Neuronal stem cell (in vitro differentiated cells): ENCODE results near the gene RASGRF2.

ENCODE experiments used
- DNase-seq: peaks from one replicate; pipeline ENCODE4 v3.0.0-alpha.2; 2013; ENCODE audit warnings: low spot score
- H2AFZ ChIP-seq: one replicate; pipeline ENCODE4 v1.6.1; 2013; ENCODE audit warnings: mild to moderate bottlenecking, low read length, inconsistent platforms
- H2AK5ac ChIP-seq: 2 replicates; pipeline ENCODE4 v1.6.1; 2013; ENCODE audit warnings: low read depth, mild to moderate bottlenecking, inconsistent platforms, low read length, moderate library complexity, mixed read lengths
- H2BK120ac ChIP-seq: 2 replicates; pipeline ENCODE4 v1.6.1; 2013; ENCODE audit warnings: low read depth, mild to moderate bottlenecking, inconsistent platforms, low read length, moderate library complexity, mixed read lengths
- H2BK12ac ChIP-seq: one replicate; pipeline ENCODE4 v1.6.1; 2013; ENCODE audit warnings: low read length, inconsistent platforms
- H2BK15ac ChIP-seq: 2 replicates; pipeline ENCODE4 v1.6.1; 2013; ENCODE audit warnings: mild to moderate bottlenecking, low read length, inconsistent platforms, mixed read lengths
- H2BK5ac ChIP-seq: one replicate; pipeline ENCODE4 v1.6.1; 2013; ENCODE audit warnings: inconsistent platforms, mild to moderate bottlenecking, low read length, moderate library complexity
- H3K14ac ChIP-seq: one replicate; pipeline ENCODE4 v1.6.1; 2013; ENCODE audit warnings: low read length, inconsistent platforms
- H3K18ac ChIP-seq: 2 replicates; pipeline ENCODE4 v1.6.1; 2013; ENCODE audit warnings: low read length, inconsistent platforms
- H3K23ac ChIP-seq: 2 replicates; pipeline ENCODE4 v1.6.1; 2013; ENCODE audit warnings: low read depth, mild to moderate bottlenecking, mixed read lengths, low read length, inconsistent platforms; ENCODE audit not compliant: poor library complexity
- H3K27ac ChIP-seq: replicated peaks from 3 replicates; pipeline ENCODE4 v1.5.1; 2013; ENCODE audit warnings: low read length, inconsistent platforms
- H3K27me3 ChIP-seq, 3 experiments: 2 replicates each; pipeline ENCODE4 v1.6.1; 2013; ENCODE audit warnings: low read length in 3 of 3, mild to moderate bottlenecking in 2 of 3, inconsistent platforms in 1 of 3, low read depth in 1 of 3, mixed read lengths in 1 of 3, moderate library complexity in 1 of 3; ENCODE audit not compliant: control insufficient read depth in 3 of 3, insufficient read depth in 3 of 3
- H3K36me3 ChIP-seq, 2 donors: replicated peaks in 1 of 2; 2 replicates each; pipeline ENCODE4 v1.6.1; 2013; ENCODE audit warnings: low read length in 2 of 2; ENCODE audit not compliant: control insufficient read depth in 2 of 2, insufficient read depth in 2 of 2
- H3K4ac ChIP-seq: 2 replicates; pipeline ENCODE4 v1.6.1; 2013; ENCODE audit warnings: inconsistent platforms, mild to moderate bottlenecking, low read length, moderate library complexity
- H3K4me1 ChIP-seq, 2 donors: 1 replicate in 1 of 2; 2 replicates in 1 of 2; pipeline ENCODE4 v1.6.1; 2013; ENCODE audit warnings: low read length in 2 of 2, low read depth in 1 of 2; ENCODE audit not compliant: control insufficient read depth in 2 of 2, insufficient read depth in 1 of 2
- H3K4me2 ChIP-seq: one replicate; pipeline ENCODE4 v1.6.1; 2013; ENCODE audit warnings: mild to moderate bottlenecking, low read length, inconsistent platforms; ENCODE audit not compliant: insufficient read depth, poor library complexity, severe bottlenecking
- H3K4me3 ChIP-seq, 2 donors: 2 replicates each; pipeline ENCODE4 v1.5.1; 2013; ENCODE audit warnings: low read length in 2 of 2, mild to moderate bottlenecking in 2 of 2, inconsistent platforms in 1 of 2, moderate library complexity in 1 of 2
- H3K79me1 ChIP-seq: one replicate; pipeline ENCODE4 v1.6.1; 2013; ENCODE audit warnings: low read depth, mild to moderate bottlenecking, inconsistent platforms, low read length, moderate library complexity
- H3K9ac ChIP-seq: one replicate; pipeline ENCODE4 v1.6.1; 2013; ENCODE audit warnings: mild to moderate bottlenecking, low read depth, low read length, inconsistent platforms; ENCODE audit not compliant: poor library complexity
- H3K9me3 ChIP-seq, 2 donors: replicated peaks in 1 of 2; 2 replicates each; pipeline versions ENCODE3 to v1.6.1; 2013; ENCODE audit warnings: low read length in 2 of 2, mild to moderate bottlenecking in 2 of 2, inconsistent platforms in 1 of 2, low read depth in 1 of 2, mixed read lengths in 1 of 2, moderate library complexity in 1 of 2; ENCODE audit not compliant: control insufficient read depth in 2 of 2, insufficient read depth in 1 of 2
- H4K8ac ChIP-seq: one replicate; pipeline ENCODE4 v1.6.1; 2013; ENCODE audit warnings: low read depth, mild to moderate bottlenecking, inconsistent platforms, low read length, moderate library complexity
- H4K91ac ChIP-seq: one replicate; pipeline ENCODE4 v1.6.1; 2013; ENCODE audit warnings: low read length, low read depth, mild to moderate bottlenecking, inconsistent platforms; ENCODE audit not compliant: poor library complexity
- WGBS, 2 donors: extraction: QIAGEN DNeasy Blood & Tissue Kit; methylation state at CpG; one replicate each; pipeline ENCODE4 v1.1.7; 2013; ENCODE audit warnings: missing lambda C conversion rate in 2 of 2, mixed read lengths in 1 of 2; ENCODE audit not compliant: insufficient read length in 2 of 2, insufficient replicate concordance in 1 of 2; ENCODE audit errors: extremely low coverage in 2 of 2; 5-methylcytosine and 5-hydroxymethylcytosine counted together

The RASGRF2 gene

DNA sequence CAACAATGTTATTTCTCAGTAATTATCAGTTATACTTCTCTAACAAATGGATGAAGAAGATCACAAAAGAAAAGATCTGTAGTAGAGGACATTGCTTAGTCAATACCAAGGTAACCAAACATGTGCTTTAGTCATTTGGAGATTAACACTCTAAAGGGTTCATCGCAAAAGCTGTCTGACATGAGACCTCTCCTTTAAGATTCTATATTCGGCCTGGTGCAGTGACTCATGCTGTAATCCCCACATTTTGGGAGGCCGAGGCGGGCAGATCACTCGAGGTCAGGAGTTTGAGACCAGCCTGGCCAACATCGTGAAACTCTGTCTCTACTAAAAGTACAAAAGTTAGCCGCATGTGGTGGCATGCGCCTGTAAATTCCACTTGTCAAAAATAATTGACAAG is 254.7 kb downstream of the RASGRF2 start:
- H2BK12ac ChIP-seq: no peak overlapping the region
- no peak overlapping the region for H2AK5ac ChIP-seq
- H3K79me1 ChIP-seq: no peaks in the 10 kb centered on the region
- no peak overlapping the region for H3K14ac ChIP-seq
- no peak overlapping the region for H2AFZ ChIP-seq
- H3K9ac ChIP-seq: no peak overlapping the region
- H3K4me3 ChIP-seq: no peak overlapping the region
- no peak overlapping the region for H2BK15ac ChIP-seq
- H4K8ac ChIP-seq: no peak overlapping the region
- H4K91ac ChIP-seq: no peak overlapping the region
- no peak overlapping the region for H2BK5ac ChIP-seq
- no peaks in the 10 kb centered on the region for H3K27me3 ChIP-seq
- H3K27ac ChIP-seq: no peak overlapping the region
- no peak overlapping the region for H2BK120ac ChIP-seq
- H3K23ac ChIP-seq: no peak overlapping the region
- H3K36me3 ChIP-seq: no peaks in the 10 kb centered on the region
- peaks cover 0 to 1% of the 10 kb centered on the region in 2 donors for H3K4me1 ChIP-seq
- no peak overlapping the region for H3K4me2 ChIP-seq
- WGBS, 2 donors: no CpG with 5 or more reads among the region's 8 CpGs
- H3K18ac ChIP-seq: no peak overlapping the region
- H3K4ac ChIP-seq: no peak overlapping the region
- DNase-seq: no peak
- H3K9me3 ChIP-seq: no peaks in the 10 kb centered on the region

DNA sequence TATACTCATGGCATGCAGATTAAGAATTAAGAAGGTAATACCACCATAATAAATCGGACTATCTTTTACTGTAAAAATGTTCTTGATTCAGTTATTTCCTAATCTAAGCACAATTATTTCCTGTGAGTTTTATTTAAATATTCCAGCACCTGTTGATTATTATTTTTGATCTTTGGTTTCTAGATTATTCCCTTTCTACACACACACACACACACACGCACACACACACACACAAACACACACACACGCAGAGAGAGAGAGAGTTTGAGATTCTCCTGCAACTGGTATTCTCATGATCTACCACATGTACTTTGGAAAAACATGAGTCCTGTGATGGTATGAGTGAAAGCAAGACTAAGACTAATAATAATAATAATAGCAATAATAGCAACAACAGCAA is 256.0 kb downstream of the RASGRF2 start:
- Histone ChIP-seq H4K8ac (no peak overlapping the region), H3K4ac (no peak overlapping the region), H2BK5ac (no peak overlapping the region), H3K4me3 (no peak overlapping the region), H3K9me3 (no peaks in the 10 kb centered on the region), H4K91ac (no peak overlapping the region), H2BK15ac (no peak overlapping the region), H3K14ac (no peak overlapping the region), H3K23ac (no peak overlapping the region), H3K18ac (no peak overlapping the region), H2AFZ (no peak overlapping the region), H2BK120ac (no peak overlapping the region), H3K79me1 (no peaks in the 10 kb centered on the region), H2BK12ac (no peak overlapping the region), H3K36me3 (no peaks in the 10 kb centered on the region), H3K9ac (no peak overlapping the region), H3K27me3 (no peaks in the 10 kb centered on the region), H3K4me1 (peaks cover 0 to 1% of the 10 kb centered on the region in 2 donors), H2AK5ac (no peak overlapping the region), H3K27ac (no peak overlapping the region), H3K4me2 (no peak overlapping the region)
- no peak for DNase-seq
- no CpG with 5 or more reads among the region's 3 CpGs for WGBS, 2 donors

DNA sequence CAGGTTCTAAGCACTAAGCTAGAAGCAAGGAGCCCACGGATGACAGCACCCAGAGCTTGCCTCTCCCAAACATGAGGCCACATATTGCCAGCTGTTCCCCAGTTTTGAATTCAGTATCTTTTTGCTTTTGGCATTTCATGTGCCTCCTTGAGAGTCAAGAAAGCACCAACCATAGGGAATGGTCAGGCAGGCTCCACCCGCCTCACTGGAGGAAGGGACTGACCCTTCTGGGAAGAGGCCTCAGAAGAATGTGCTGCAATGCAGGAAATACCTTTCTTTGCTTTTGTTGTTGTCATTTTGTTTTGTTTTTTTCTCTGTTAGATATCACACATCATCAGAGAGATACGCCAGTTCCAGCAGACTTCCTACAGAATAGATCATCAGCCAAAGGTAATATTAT is 259.2 kb downstream of the RASGRF2 start:
- Histone ChIP-seq H2AK5ac (no peak overlapping the region), H3K9me3 (no peaks in the 10 kb centered on the region)
- no peak for DNase-seq

DNA sequence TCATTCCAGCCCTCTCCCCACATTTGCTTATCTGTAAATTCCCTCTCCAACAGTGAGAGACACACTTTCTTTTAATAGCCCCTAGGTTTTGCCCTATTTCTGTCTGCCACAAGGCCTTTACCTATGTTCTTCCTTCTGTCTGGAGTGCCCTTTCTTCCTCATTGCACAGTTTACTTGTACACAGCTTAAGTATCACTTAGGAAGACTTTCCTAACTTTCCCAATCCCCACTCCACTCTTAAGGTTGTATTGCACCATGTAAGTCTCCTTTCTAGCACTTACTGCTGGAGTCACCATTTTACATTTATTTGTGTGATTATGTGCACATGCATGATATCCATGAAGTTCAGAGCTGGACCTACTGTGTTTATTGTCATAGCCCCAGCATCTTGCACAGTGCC is 262.1 kb downstream of the RASGRF2 start:
- H2BK5ac ChIP-seq: no peak overlapping the region
- DNase-seq: no peak
- no peak overlapping the region for H2AK5ac ChIP-seq

More for the DNA sequence above, 259.2 kb downstream of the RASGRF2 start:
- no peak overlapping the region for H4K91ac ChIP-seq
- H3K14ac ChIP-seq: no peak overlapping the region
- H3K79me1 ChIP-seq: no peaks in the 10 kb centered on the region
- no peak overlapping the region for H3K27ac ChIP-seq
- no peaks in the 10 kb centered on the region for H3K27me3 ChIP-seq
- no peak overlapping the region for H3K23ac ChIP-seq
- H3K4me3 ChIP-seq: no peak overlapping the region
- no peak overlapping the region for H3K9ac ChIP-seq
- no peak overlapping the region for H2BK5ac ChIP-seq
- no peaks in the 10 kb centered on the region for H3K36me3 ChIP-seq
- H2BK12ac ChIP-seq: no peak overlapping the region
- no peak overlapping the region for H3K18ac ChIP-seq
- H3K4me1 ChIP-seq: no peaks in the 10 kb centered on the region
- no peak overlapping the region for H2BK15ac ChIP-seq
- no peak overlapping the region for H2AFZ ChIP-seq
- WGBS, 2 donors: no CpG with 5 or more reads among the region's 3 CpGs
- no peak overlapping the region for H4K8ac ChIP-seq
- H3K4me2 ChIP-seq: no peak overlapping the region
- no peak overlapping the region for H3K4ac ChIP-seq
- no peak overlapping the region for H2BK120ac ChIP-seq

More for the DNA sequence above, 262.1 kb downstream of the RASGRF2 start:
- no peak overlapping the region for H4K8ac ChIP-seq
- H3K23ac ChIP-seq: no peak overlapping the region
- no peak overlapping the region for H3K27ac ChIP-seq
- H3K4me3 ChIP-seq: no peak overlapping the region
- no peak overlapping the region for H2AFZ ChIP-seq
- H3K4me2 ChIP-seq: no peak overlapping the region
- no peak overlapping the region for H2BK15ac ChIP-seq
- H3K27me3 ChIP-seq: no peaks in the 10 kb centered on the region
- no peaks in the 10 kb centered on the region for H3K4me1 ChIP-seq
- no peak overlapping the region for H3K14ac ChIP-seq
- H3K9me3 ChIP-seq: no peaks in the 10 kb centered on the region
- no peak overlapping the region for H3K9ac ChIP-seq
- H3K36me3 ChIP-seq: no peaks in the 10 kb centered on the region
- H3K4ac ChIP-seq: no peak overlapping the region
- no peak overlapping the region for H3K18ac ChIP-seq
- H2BK12ac ChIP-seq: no peak overlapping the region
- H2BK120ac ChIP-seq: no peak overlapping the region
- no peaks in the 10 kb centered on the region for H3K79me1 ChIP-seq
- H4K91ac ChIP-seq: no peak overlapping the region
